ENCODE measurements around the gene RNF43.
"Not testable (repeated sequence)": the region's sequence is repeated elsewhere in the genome, so short reads cannot be mapped to it uniquely, and the experiment has no call there.

Gene RNF43

GRCh38 chr17:58409432-58409831, 7.9 kb downstream of the RNF43 start:
- DNase-seq (ENCODE audit: low spot score) = no peak

- DNase-seq (ENCODE audit: low spot score) = no peak
Measured at GRCh38 chr17:58403311-58403710, 14.0 kb downstream of the RNF43 start.

- no peak for DNase-seq (ENCODE audit: low spot score)
Measured at GRCh38 chr17:58402679-58403078, 14.7 kb downstream of the RNF43 start.

GRCh38 chr17:58402047-58402446, 15.3 kb downstream of the RNF43 start:
- no peak for DNase-seq (ENCODE audit: low spot score)

- DNase-seq (ENCODE audit: low spot score) = no peak
Measured at GRCh38 chr17:58401287-58401686, 16.0 kb downstream of the RNF43 start.

- no peak for DNase-seq (ENCODE audit: low spot score)
Measured at GRCh38 chr17:58400826-58401225, 16.5 kb downstream of the RNF43 start.

- DNase-seq (ENCODE audit: low spot score) = no peak
Measured at GRCh38 chr17:58399974-58400373, 17.4 kb downstream of the RNF43 start.

GRCh38 chr17:58398574-58399266, 18.6 kb downstream of the RNF43 start:
- no peak for DNase-seq (ENCODE audit: low spot score)

GRCh38 chr17:58397421-58397820, 19.9 kb downstream of the RNF43 start:
- not testable (repeated sequence) for DNase-seq (ENCODE audit: low spot score)

- DNase-seq (ENCODE audit: low spot score) = no peak
Measured at GRCh38 chr17:58396173-58396572, 21.2 kb downstream of the RNF43 start.

GRCh38 chr17:58394534-58395223, 22.7 kb downstream of the RNF43 start:
- DNase-seq (ENCODE audit: low spot score) = no peak

- no peak for DNase-seq (ENCODE audit: low spot score)
Measured at GRCh38 chr17:58391302-58391984, 25.9 kb downstream of the RNF43 start.

- DNase-seq (ENCODE audit: low spot score) = no peak
Measured at GRCh38 chr17:58390884-58391283, 26.4 kb downstream of the RNF43 start.

GRCh38 chr17:58388302-58389190, 28.8 kb downstream of the RNF43 start:
- DNase-seq (ENCODE audit: low spot score) = no peak

GRCh38 chr17:58387834-58388233, 29.5 kb downstream of the RNF43 start:
- no peak for DNase-seq (ENCODE audit: low spot score)

- DNase-seq (ENCODE audit: low spot score) = no peak
Measured at GRCh38 chr17:58386708-58387107, 30.6 kb downstream of the RNF43 start.

GRCh38 chr17:58385359-58385899, 31.9 kb downstream of the RNF43 start:
- DNase-seq (ENCODE audit: low spot score) = no peak

- DNase-seq (ENCODE audit: low spot score) = no peak
Measured at GRCh38 chr17:58384897-58385296, 32.4 kb downstream of the RNF43 start.

- DNase-seq (ENCODE audit: low spot score) = no peak
Measured at GRCh38 chr17:58383892-58384462, 33.4 kb downstream of the RNF43 start.

GRCh38 chr17:58382872-58383242, 34.5 kb downstream of the RNF43 start:
- DNase-seq (ENCODE audit: low spot score) = no peak

GRCh38 chr17:58382108-58382871, 35.0 kb downstream of the RNF43 start:
- DNase-seq (ENCODE audit: low spot score) = no peak

Data from AG08396 (cell line).